Endodermal cell (in vitro differentiated cells): ENCODE data around the gene SURF6. TPM values are rescaled to one million over a fixed set of nuclear protein-coding genes. Genes with fewer than 3 reads are reported as not detected.

Experiments
- DNase-seq: peaks from one replicate; pipeline ENCODE4 v3.0.0-alpha.2; 2017
- H3K27ac ChIP-seq: 2 replicates; pipeline ENCODE4 v1.5.1; 2013; ENCODE audit warnings: mild to moderate bottlenecking, low read depth, low read length, moderate library complexity
- H3K27me3 ChIP-seq: 2 replicates; pipeline ENCODE4 v1.6.1; 2013; ENCODE audit warnings: mild to moderate bottlenecking, low read length, moderate library complexity; ENCODE audit not compliant: insufficient read depth, control insufficient read depth, poor library complexity, severe bottlenecking
- H3K36me3 ChIP-seq: 2 replicates; pipeline ENCODE4 v1.7.0; 2013; ENCODE audit warnings: mild to moderate bottlenecking, low read length, moderate library complexity; ENCODE audit not compliant: control insufficient read depth, insufficient read depth
- H3K4me1 ChIP-seq: one replicate; pipeline ENCODE4 v1.7.0; 2013; ENCODE audit warnings: low read length; ENCODE audit not compliant: control insufficient read depth, insufficient read depth
- H3K4me3 ChIP-seq: 2 replicates; pipeline ENCODE4 v1.5.1; 2013; ENCODE audit warnings: mild to moderate bottlenecking, low read length, moderate library complexity
- H3K9ac ChIP-seq: 2 replicates; pipeline ENCODE4 v1.6.1; 2013; ENCODE audit warnings: mild to moderate bottlenecking, low read length, moderate library complexity; ENCODE audit not compliant: poor library complexity, severe bottlenecking; ENCODE audit errors: extremely low read depth
- H3K9me3 ChIP-seq: 2 replicates; pipeline ENCODE4 v1.6.1; 2013; ENCODE audit warnings: mild to moderate bottlenecking, low read length, moderate library complexity; ENCODE audit not compliant: control insufficient read depth
- H3K27ac Mint-ChIP-seq: 2 replicates; pipeline ENCODE4 v1.8.0; 2020; ENCODE audit warnings: mixed read lengths
- H3K27me3 Mint-ChIP-seq: 2 replicates; pipeline ENCODE4 v1.8.0; 2021; ENCODE audit warnings: mild to moderate bottlenecking, mixed read lengths; ENCODE audit not compliant: insufficient read depth
- H3K36me3 Mint-ChIP-seq: 2 replicates; pipeline ENCODE4 v1.8.0; 2020; ENCODE audit warnings: low read depth, mixed read lengths
- H3K4me1 Mint-ChIP-seq: 2 replicates; pipeline ENCODE4 v1.8.0; 2020; ENCODE audit warnings: mixed read lengths
- H3K4me3 Mint-ChIP-seq: 2 replicates; pipeline ENCODE4 v1.8.0; 2020; ENCODE audit warnings: mild to moderate bottlenecking, moderate library complexity, mixed read lengths
- H3K9me3 Mint-ChIP-seq: 2 replicates; pipeline ENCODE4 v1.8.0; 2020; ENCODE audit warnings: mild to moderate bottlenecking, mixed read lengths
- CTCF ChIP-seq: fragments of 200-600 bp; sonication (generic); conservative IDR thresholded peaks from 2 replicates; pipeline ENCODE4 v1.5.0; 2021; ENCODE audit warnings: antibody characterized with exemption, mild to moderate bottlenecking
- WGBS, 2 experiments: methylation state at CpG; one replicate each; pipeline versions ENCODE4 v1.1.5 to v1.1.7; 2013; ENCODE audit warnings: missing lambda C conversion rate in 2 of 2, mixed read lengths in 1 of 2; ENCODE audit not compliant: insufficient coverage in 1 of 2, insufficient read length in 1 of 2; 5-methylcytosine and 5-hydroxymethylcytosine counted together
- total RNA-seq, 2 donors: library from RNA; stranded (reverse); fragmentation: NEBNext Ultra II Directional in 1 of 2; extraction: Animal tissue kit (Norgen Biotek cat#: 25700) in 1 of 2; gene quantifications; 2 replicates in 1 of 2; 3 replicates in 1 of 2; pipeline ENCODE4 v1.2.1, GENCODE V29; 2021

Gene SURF6
- total RNA-seq, 2 donors from 2014 or later = 22.9 to 27.5 TPM

- TF ChIP-seq CTCF = no peak
- no peak overlapping the region for H3K4me3 Mint-ChIP-seq
- H3K27ac ChIP-seq = no peak overlapping the region
- peaks cover 70% of the 10 kb centered on the region for H3K27me3 ChIP-seq
- H3K9me3 Mint-ChIP-seq = peaks cover 26% of the 10 kb centered on the region
- no peak overlapping the region for H3K4me3 ChIP-seq
- 78% methylated on average over 5 of the region's 5 CpGs; no CpG with 5 or more reads in 1 of the 2 experiments for WGBS, 2 experiments
- H3K4me1 ChIP-seq = no peaks in the 10 kb centered on the region
- H3K36me3 Mint-ChIP-seq = no peaks in the 10 kb centered on the region
- H3K36me3 ChIP-seq = no peaks in the 10 kb centered on the region
- H3K4me1 Mint-ChIP-seq = peaks cover 2% of the 10 kb centered on the region
- no peak for DNase-seq
- no peak overlapping the region for H3K9ac ChIP-seq
- H3K27ac Mint-ChIP-seq = no peak overlapping the region
- peaks cover 42% of the 10 kb centered on the region for H3K27me3 Mint-ChIP-seq
- H3K9me3 ChIP-seq = no peaks in the 10 kb centered on the region
Observed at GRCh38 chr9:133280392-133280791, 55.6 kb downstream of the SURF6 start.

Other genes starting within 250 kb of the SURF6 start
- 10 to 100 TPM; 28.0 to 30.7 TPM for gene RALGDS, start 214.9 kb downstream of the SURF6 start, total RNA-seq
- gene GBGT1, start 172.3 kb downstream of the SURF6 start, total RNA-seq = 10 to 100 TPM; 28.2 to 29.1 TPM
- gene OBP2B, start 126.9 kb downstream of the SURF6 start, total RNA-seq = not detected
- gene ABO, start 61.0 kb downstream of the SURF6 start, total RNA-seq = 1 to 10 TPM in 1 of 2 donors, under 1 TPM in 1; 0.35 to 1.2 TPM
- gene MED22, start 11.9 kb upstream of the SURF6 start, total RNA-seq = 10 to 100 TPM; 54.6 to 57.3 TPM
- 1,000 to 10,000 TPM; 2,418 to 2,634 TPM for gene RPL7A, start 12.0 kb upstream of the SURF6 start, total RNA-seq
- 10 to 100 TPM; 45.1 to 54.4 TPM for gene SURF1, start 20.3 kb upstream of the SURF6 start, total RNA-seq
- gene SURF2, start 20.4 kb upstream of the SURF6 start, total RNA-seq = 10 to 100 TPM; 18.0 to 25.9 TPM
- gene SURF4, start 39.9 kb upstream of the SURF6 start, total RNA-seq = 100 to 1,000 TPM; 178 to 187 TPM
- under 1 TPM in 1 of 2 donors, not detected in 1; 0.95 TPM for gene STKLD1, start 40.2 kb upstream of the SURF6 start, total RNA-seq
- gene REXO4, start 81.8 kb upstream of the SURF6 start, total RNA-seq = 10 to 100 TPM; 30.2 to 36.5 TPM
- 10 to 100 TPM; 13.5 to 21.7 TPM for gene ADAMTS13, start 86.2 kb upstream of the SURF6 start, total RNA-seq
- 10 to 100 TPM; 30.6 to 35.0 TPM for gene CACFD1, start 123.8 kb upstream of the SURF6 start, total RNA-seq
- gene SLC2A6, start 142.9 kb upstream of the SURF6 start, total RNA-seq = 10 to 100 TPM; 11.6 to 17.7 TPM
- gene MYMK, start 188.8 kb upstream of the SURF6 start, total RNA-seq = not detected
- under 1 TPM; 0.18 to 0.93 TPM for gene ADAMTSL2, start 198.5 kb upstream of the SURF6 start, total RNA-seq